H1 (cell line): ENCODE measurements around the gene SENP1. TPM values are rescaled to one million over a fixed set of nuclear protein-coding genes. Genes with fewer than 3 reads are reported as not detected.

Experiments used
- CTCF ChIA-PET: fragments of 300-600 bp; sonication (Branson Sonifier 250); formaldehyde crosslinking; loops from one replicate; lab custom pipeline; 2021; ENCODE audit not compliant: partially characterized antibody; lab: Charles Lee
- POLR2A ChIA-PET: fragments of 300-600 bp; sonication (Branson Sonifier 250); formaldehyde crosslinking; loops from one replicate; lab custom pipeline; 2021; ENCODE audit warnings: inconsistent platforms; ENCODE audit not compliant: partially characterized antibody; lab: Charles Lee
- DNase-seq, 2 experiments: peaks; one replicate each; pipeline versions ENCODE4 v3.0.0 to v3.0.0-alpha.2; 2010 to 2022; ENCODE audit warnings: low spot score in 2 of 2, low read depth in 1 of 2, mixed read lengths in 1 of 2
- FAIRE-seq: peaks from 2 replicates; lab custom pipeline; 2011; peaks lifted over from hg19 to GRCh38; lab: Jason Lieb, UNC
- H2AFZ ChIP-seq: 2 replicates; pipeline ENCODE4 v1.8.1; 2012; ENCODE audit warnings: low read length, inconsistent platforms
- H2AK5ac ChIP-seq: 2 replicates; pipeline ENCODE4 v1.6.1; 2013; ENCODE audit warnings: low read depth, low read length
- H2BK120ac ChIP-seq: replicated peaks from 2 replicates; pipeline ENCODE3; 2013; ENCODE audit warnings: low read depth, low read length, inconsistent platforms
- H2BK12ac ChIP-seq: 2 replicates; pipeline ENCODE4 v1.6.1; 2013; ENCODE audit warnings: low read depth, low read length
- H2BK15ac ChIP-seq: 2 replicates; pipeline ENCODE4 v1.6.1; 2013; ENCODE audit warnings: low read length
- H2BK20ac ChIP-seq: 2 replicates; pipeline ENCODE4 v1.6.1; 2013; ENCODE audit warnings: low read length
- H2BK5ac ChIP-seq: 2 replicates; pipeline ENCODE4 v1.6.1; 2013; ENCODE audit warnings: low read depth, low read length
- H3K14ac ChIP-seq: 2 replicates; pipeline ENCODE4 v1.6.1; 2013; ENCODE audit warnings: inconsistent platforms; ENCODE audit not compliant: insufficient read length
- H3K18ac ChIP-seq: 2 replicates; pipeline ENCODE4 v1.6.1; 2013; ENCODE audit warnings: low read length; ENCODE audit errors: extremely low read depth
- H3K23ac ChIP-seq: 2 replicates; pipeline ENCODE4 v1.6.1; 2013; ENCODE audit warnings: inconsistent platforms; ENCODE audit not compliant: insufficient read length
- H3K23me2 ChIP-seq: 2 replicates; pipeline ENCODE4 v1.6.1; 2013; ENCODE audit warnings: low read depth, low read length
- H3K27ac ChIP-seq: 2 replicates; pipeline ENCODE4 v1.6.1; 2011; ENCODE audit warnings: low read depth, low read length, inconsistent platforms
- H3K27me3 ChIP-seq, 4 experiments: replicated peaks in 1 of 4; 1 replicate in 1 of 4; 2 replicates in 3 of 4; pipeline versions ENCODE4 v1.6.1 to v1.8.1; 2011 to 2013; ENCODE audit warnings: low read length in 3 of 4, mild to moderate bottlenecking in 3 of 4, inconsistent platforms in 2 of 4, mixed read lengths in 2 of 4, moderate library complexity in 1 of 4; ENCODE audit not compliant: control insufficient read depth in 3 of 4, insufficient read depth in 3 of 4; ENCODE audit errors: extremely low read depth in 1 of 4
- H3K36me3 ChIP-seq, 4 experiments: 2 replicates each; pipeline versions ENCODE4 v1.6.1 to v1.8.1; 2011 to 2013; ENCODE audit warnings: mild to moderate bottlenecking in 4 of 4, low read length in 3 of 4, moderate library complexity in 2 of 4, control low read depth in 1 of 4, inconsistent platforms in 1 of 4; ENCODE audit not compliant: insufficient read depth in 4 of 4, control insufficient read depth in 2 of 4
- H3K4ac ChIP-seq: replicated peaks from 2 replicates; pipeline ENCODE3; 2013; ENCODE audit warnings: low read length, low read depth, mixed read lengths, inconsistent platforms; ENCODE audit not compliant: insufficient read length
- H3K4me1 ChIP-seq, 4 experiments: replicated peaks in 1 of 4; 1 replicate in 1 of 4; 2 replicates in 3 of 4; pipeline versions ENCODE4 v1.6.1 to v1.8.1; 2011 to 2013; ENCODE audit warnings: low read length in 3 of 4, inconsistent platforms in 2 of 4, mixed read lengths in 1 of 4; ENCODE audit not compliant: insufficient read depth in 4 of 4, control insufficient read depth in 3 of 4
- H3K4me2 ChIP-seq, 2 experiments: 2 replicates each; pipeline versions ENCODE4 v1.6.1 to v1.8.1; 2011 to 2013; ENCODE audit warnings: low read depth in 2 of 2, low read length in 2 of 2, control low read depth in 1 of 2, inconsistent platforms in 1 of 2, mild to moderate bottlenecking in 1 of 2; ENCODE audit not compliant: insufficient read depth in 1 of 2
- H3K4me3 ChIP-seq, 4 experiments: fragments of 200-600, 300-600 bp in 1 of 4; sonication (generic), shearing (Covaris generic), sonication (Bioruptor Twin) in 1 of 4; 2 replicates each; pipeline versions ENCODE4 v1.5.1 to v1.8.1; 2011 to 2016; ENCODE audit warnings: low read length in 4 of 4, low read depth in 3 of 4, control low read depth in 2 of 4, inconsistent platforms in 2 of 4, mild to moderate bottlenecking in 2 of 4, mixed read lengths in 1 of 4, moderate library complexity in 1 of 4; ENCODE audit not compliant: insufficient read depth in 2 of 4; ENCODE audit errors: extremely low read depth in 1 of 4
- H3K56ac ChIP-seq: replicated peaks from 2 replicates; pipeline ENCODE3; 2013; ENCODE audit warnings: low read depth, mild to moderate bottlenecking, mixed read lengths, low read length, inconsistent platforms; ENCODE audit not compliant: insufficient read length
- H3K79me1 ChIP-seq: 2 replicates; pipeline ENCODE4 v1.6.1; 2013; ENCODE audit warnings: low read depth, low read length, control low read depth
- H3K79me2 ChIP-seq, 2 experiments: 2 replicates each; pipeline versions ENCODE4 v1.6.1 to v1.8.1; 2012 to 2013; ENCODE audit warnings: low read length in 2 of 2, mild to moderate bottlenecking in 2 of 2, inconsistent platforms in 1 of 2; ENCODE audit not compliant: insufficient read depth in 2 of 2, control insufficient read depth in 1 of 2
- H3K9ac ChIP-seq, 4 experiments: replicated peaks in 1 of 4; 1 replicate in 1 of 4; 2 replicates in 3 of 4; pipeline versions ENCODE4 v1.6.1 to v1.8.1; 2011 to 2013; ENCODE audit warnings: low read depth in 3 of 4, low read length in 3 of 4, control low read depth in 2 of 4, mild to moderate bottlenecking in 2 of 4, moderate library complexity in 2 of 4, inconsistent platforms in 1 of 4; ENCODE audit errors: extremely low read depth in 1 of 4
- H3K9me3 ChIP-seq, 2 experiments: 2 replicates each; pipeline versions ENCODE4 v1.6.1 to v1.8.1; 2012 to 2013; ENCODE audit warnings: mild to moderate bottlenecking in 2 of 2, moderate library complexity in 2 of 2, control low read depth in 1 of 2, inconsistent platforms in 1 of 2, low read depth in 1 of 2, low read length in 1 of 2, mixed read lengths in 1 of 2; ENCODE audit not compliant: insufficient read depth in 2 of 2
- H4K20me1 ChIP-seq, 2 experiments: replicated peaks in 1 of 2; 2 replicates each; pipeline versions ENCODE3 to v1.8.1; 2011 to 2013; ENCODE audit warnings: inconsistent platforms in 2 of 2, low read length in 2 of 2, mild to moderate bottlenecking in 1 of 2; ENCODE audit not compliant: insufficient read depth in 2 of 2, control insufficient read depth in 1 of 2
- H4K5ac ChIP-seq: 2 replicates; pipeline ENCODE4 v1.6.1; 2013; ENCODE audit warnings: low read length, low read depth, mixed read lengths, inconsistent platforms; ENCODE audit not compliant: insufficient read length
- H4K8ac ChIP-seq: 2 replicates; pipeline ENCODE4 v1.8.0; 2013; ENCODE audit warnings: mild to moderate bottlenecking, moderate library complexity, low read length, inconsistent platforms; ENCODE audit not compliant: insufficient read depth; ENCODE audit errors: extremely low read depth
- H4K91ac ChIP-seq: replicated peaks from 2 replicates; pipeline ENCODE3; 2013; ENCODE audit warnings: low read length, mixed read lengths, inconsistent platforms; ENCODE audit not compliant: insufficient read length
- ASH2L ChIP-seq: fragments of 200-600, 300-600 bp; sonication (generic); IDR thresholded peaks from one replicate; pipeline ENCODE4 v1.7.1; 2017; ENCODE audit warnings: low read length
- CTBP2 ChIP-seq: IDR thresholded peaks from 2 replicates; pipeline ENCODE4 v1.7.0; 2011; ENCODE audit warnings: borderline replicate concordance, mild to moderate bottlenecking, moderate library complexity, mixed read lengths, low read length; ENCODE audit not compliant: insufficient read depth, insufficient read length
- NRF1 ChIP-seq: IDR thresholded peaks from 2 replicates; pipeline ENCODE4 v1.6.1; 2011; ENCODE audit warnings: mild to moderate bottlenecking, low read depth, low read length, improper control_type of control experiment
- YY1 ChIP-seq: IDR thresholded peaks from 2 replicates; pipeline ENCODE4 v1.6.1; 2011; ENCODE audit warnings: low read depth, mild to moderate bottlenecking, low read length
- WGBS, 2 experiments: shearing (Covaris generic) in 1 of 2; methylation state at CpG; one replicate each; pipeline versions ENCODE4 v1.1.6 to v1.1.7; 2013 to 2015; ENCODE audit warnings: low lambda C conversion rate in 2 of 2, mixed read lengths in 2 of 2, inconsistent platforms in 1 of 2, low coverage in 1 of 2, missing lambda C conversion rate in 1 of 2; ENCODE audit not compliant: insufficient replicate concordance in 2 of 2, insufficient coverage in 1 of 2, insufficient read length in 1 of 2; ENCODE audit errors: extremely low coverage in 1 of 2, missing lambda C conversion rate in 1 of 2; 5-methylcytosine and 5-hydroxymethylcytosine counted together
- polyA plus RNA-seq, 7 experiments: library from polyadenylated mRNA; depleted of rRNA in 3 of 7; stranded (reverse) in 5 of 7; unstranded in 2 of 7; fragments of >200 nt in 5 of 7; fragments of 200-250 nt in 2 of 7; gene quantifications; 1 replicate in 5 of 7; 2 replicates in 1 of 7; 4 replicates in 1 of 7; pipeline versions ENCODE4 v1.2.1 to v1.2.3, GENCODE V29; 2011 to 2013; ENCODE audit warnings: missing spikeins in 2 of 7, mixed read lengths in 2 of 7
- total RNA-seq: library from RNA; stranded (reverse); fragmentation: NEBNext Ultra II Directional; extraction: Animal tissue kit (Norgen Biotek cat#: 25700); gene quantifications from 2 replicates; pipeline ENCODE4 v1.2.1, GENCODE V29; 2021
- TF ChIP-seq, protein P1 (sequence below): IDR thresholded peaks from 2 replicates; pipeline ENCODE4 v1.6.1; 2012; ENCODE audit warnings: inconsistent platforms

The SENP1 gene
- total and polyA plus RNA-seq, 2 of the 8 experiments (the other 6 are each of a cell fraction or from before 2014, with no cell fraction given), result 14.2 to 31.5 TPM

DNA sequence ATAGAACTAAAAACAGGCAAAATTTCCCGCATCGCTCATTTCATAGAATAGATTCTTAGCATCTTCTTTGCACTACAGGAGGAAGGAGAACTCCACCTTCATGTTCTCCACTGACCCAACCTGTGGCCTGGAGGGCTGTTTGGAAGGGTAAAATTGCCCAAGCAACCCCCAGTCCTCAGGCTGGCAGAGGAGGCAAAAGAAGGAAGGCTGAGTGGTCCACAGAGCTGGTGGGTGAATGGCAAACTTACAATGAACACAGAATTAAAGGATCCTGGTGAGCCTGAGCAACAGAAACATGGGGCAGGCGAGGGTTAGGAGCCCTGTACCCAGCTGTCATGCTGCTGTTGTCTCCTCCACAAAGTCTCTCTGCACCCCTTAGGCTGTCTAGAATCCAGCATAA lies 25.1 kb downstream of the SENP1 start:
- CTCF ChIA-PET, result interaction anchor here (1.2 kb wide), 1 partner anchor 9 kb away, joined by 3 read pairs; no protein-coding TSS in a partner anchor
- no peak overlapping the region for H3K9ac ChIP-seq
- H3K23me2 ChIP-seq, result no peaks in the 10 kb centered on the region
- no peak overlapping the region for H2BK20ac ChIP-seq
- H3K79me2 ChIP-seq, result no peaks in the 10 kb centered on the region
- H4K91ac ChIP-seq, result no peak overlapping the region
- H4K5ac ChIP-seq, result no peak overlapping the region
- no peak overlapping the region for H3K27ac ChIP-seq
- no peaks in the 10 kb centered on the region for H3K4me1 ChIP-seq
- POLR2A ChIA-PET, result no interaction called here
- H2AK5ac ChIP-seq, result no peak overlapping the region
- no peaks in the 10 kb centered on the region for H3K9me3 ChIP-seq
- DNase-seq (no peak), FAIRE-seq (no peak)
- no peaks in the 10 kb centered on the region for H4K20me1 ChIP-seq
- H2BK12ac ChIP-seq, result no peak overlapping the region
- peaks cover 0 to 20% (median 4%) of the 10 kb centered on the region in 4 experiments; a peak in 4 of 8 replicates for H3K36me3 ChIP-seq
- H4K8ac ChIP-seq, result no peak overlapping the region
- no peak overlapping the region for H3K4ac ChIP-seq
- H3K4me2 ChIP-seq, result no peak overlapping the region
- H2BK120ac ChIP-seq, result no peak overlapping the region
- 95% methylated on average over 3 of the region's 3 CpGs; no CpG with 5 or more reads in 1 of the 2 experiments for WGBS, 2 experiments
- no peak overlapping the region for H3K56ac ChIP-seq
- H3K27me3 ChIP-seq, result no peaks in the 10 kb centered on the region
- H3K14ac ChIP-seq, result no peak overlapping the region
- no peak overlapping the region for H2BK15ac ChIP-seq
- H3K79me1 ChIP-seq, result no peaks in the 10 kb centered on the region
- no peak overlapping the region for H2BK5ac ChIP-seq
- H3K18ac ChIP-seq, result no peak overlapping the region
- H3K23ac ChIP-seq, result no peak overlapping the region
- no peak overlapping the region for H3K4me3 ChIP-seq
- H2AFZ ChIP-seq, result no peak overlapping the region
- TF ChIP-seq NRF1, result no peak
- TF ChIP-seq ASH2L, result no peak
- TF ChIP-seq, protein P1, sequence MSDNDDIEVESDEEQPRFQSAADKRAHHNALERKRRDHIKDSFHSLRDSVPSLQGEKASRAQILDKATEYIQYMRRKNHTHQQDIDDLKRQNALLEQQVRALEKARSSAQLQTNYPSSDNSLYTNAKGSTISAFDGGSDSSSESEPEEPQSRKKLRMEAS, result no peak
- TF ChIP-seq CTBP2, result no peak
- TF ChIP-seq YY1, result no peak
